Measurements from ENCODE around the gene SHF.

Gene SHF

GRCh38 chr15:45203182-45203581 lies 15.4 kb upstream of the SHF start:
- TF ChIP-seq CTCF (IDR thresholded peaks at IDR 0.05; ENCODE audit: low read depth, low read length), result no peak
- no peak for DNase-seq (ENCODE audit: extremely low read depth, low read depth)

GRCh38 chr15:45201869-45202268 lies 14.1 kb upstream of the SHF start:
- DNase-seq (ENCODE audit: extremely low read depth, low read depth), result no peak
- no peak for TF ChIP-seq CTCF (IDR thresholded peaks at IDR 0.05; ENCODE audit: low read depth, low read length)

DNA sequence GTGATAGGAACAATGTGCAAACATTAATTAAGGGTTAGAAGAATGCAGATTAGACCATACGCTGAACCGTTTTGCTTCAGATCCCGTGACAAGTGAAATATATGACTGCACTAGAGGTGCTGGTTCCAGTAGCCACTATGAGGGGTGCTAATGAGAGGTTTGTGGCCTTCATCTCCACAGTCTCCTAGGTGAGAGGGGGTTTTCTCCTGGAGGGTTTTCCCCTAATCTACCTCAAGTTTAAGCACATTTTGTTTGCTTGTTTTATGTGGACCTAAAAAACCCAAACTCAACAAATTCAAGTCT lies 13.7 kb upstream of the SHF start:
- TF ChIP-seq CTCF (IDR thresholded peaks at IDR 0.05; ENCODE audit: low read depth, low read length), result no peak
- DNase-seq (ENCODE audit: extremely low read depth, low read depth), result no peak

- peak; percentile 66 for DNase-seq (ENCODE audit: extremely low read depth, low read depth)
- no peak for TF ChIP-seq CTCF (IDR thresholded peaks at IDR 0.05; ENCODE audit: low read depth, low read length)
These were observed 13.2 kb upstream of the SHF start for GRCh38 chr15:45200799-45201556.

- no peak for TF ChIP-seq CTCF (IDR thresholded peaks at IDR 0.05; ENCODE audit: low read depth, low read length)
- peak; percentile 95 for DNase-seq (ENCODE audit: extremely low read depth, low read depth)
These were observed 12.4 kb upstream of the SHF start for GRCh38 chr15:45200001-45200798.

GRCh38 chr15:45199136-45199810 lies 11.5 kb upstream of the SHF start:
- DNase-seq (ENCODE audit: extremely low read depth, low read depth), result no peak
- TF ChIP-seq CTCF (IDR thresholded peaks at IDR 0.05; ENCODE audit: low read depth, low read length), result no peak

Measured in AG09319 (cell line).